CD14-positive monocyte (primary cell): ENCODE data around the gene IFRD2. TPM values are rescaled to one million over a fixed set of nuclear protein-coding genes. Genes with fewer than 3 reads are reported as not detected.

ENCODE experiments used
- DNase-seq, 3 donors: peaks; one replicate each; pipeline ENCODE4 v3.0.0-alpha.2; 2011 to 2022
- H2AFZ ChIP-seq: 2 replicates; pipeline ENCODE4 v1.6.0; 2012; ENCODE audit warnings: mild to moderate bottlenecking, low read depth, low read length, inconsistent platforms; ENCODE audit not compliant: insufficient read depth, poor library complexity, severe bottlenecking
- H3K27ac ChIP-seq, 2 donors: 1 replicate in 1 of 2; 2 replicates in 1 of 2; pipeline ENCODE4 v1.5.1; 2012 to 2013; ENCODE audit warnings: low read length in 2 of 2, control low read depth in 1 of 2, inconsistent platforms in 1 of 2, low read depth in 1 of 2, mild to moderate bottlenecking in 1 of 2
- H3K27me3 ChIP-seq, 2 donors: one replicate each; pipeline versions ENCODE4 v1.6.0 to v1.6.1; 2011 to 2013; ENCODE audit warnings: low read length in 2 of 2; ENCODE audit not compliant: control insufficient read depth in 2 of 2, insufficient read depth in 2 of 2
- H3K36me3 ChIP-seq, 2 donors: replicated peaks in 1 of 2; 1 replicate in 1 of 2; 2 replicates in 1 of 2; pipeline versions ENCODE4 v1.5.1 to v1.6.1; 2012 to 2013; ENCODE audit warnings: low read length in 2 of 2, control low read depth in 1 of 2, inconsistent platforms in 1 of 2, mild to moderate bottlenecking in 1 of 2; ENCODE audit not compliant: insufficient read depth in 2 of 2, control insufficient read depth in 1 of 2
- H3K4me1 ChIP-seq, 2 donors: 1 replicate in 1 of 2; 2 replicates in 1 of 2; pipeline versions ENCODE4 v1.5.1 to v1.6.1; 2012 to 2013; ENCODE audit warnings: low read length in 2 of 2, control low read depth in 1 of 2, inconsistent platforms in 1 of 2, mild to moderate bottlenecking in 1 of 2, moderate library complexity in 1 of 2; ENCODE audit not compliant: insufficient read depth in 2 of 2, control insufficient read depth in 1 of 2
- H3K4me2 ChIP-seq: replicated peaks from 2 replicates; pipeline ENCODE3; 2012; ENCODE audit warnings: low read length, moderate library complexity, mild to moderate bottlenecking; ENCODE audit not compliant: poor library complexity, severe bottlenecking; ENCODE audit errors: extremely low read depth
- H3K4me3 ChIP-seq, 3 experiments: fragments of 200-600 bp in 1 of 3; sonication (generic) in 1 of 3; replicated peaks in 1 of 3; 1 replicate in 2 of 3; 2 replicates in 1 of 3; pipeline ENCODE4 v1.5.1; 2011 to 2013; ENCODE audit warnings: low read length in 3 of 3, mild to moderate bottlenecking in 3 of 3, control low read depth in 2 of 3, low read depth in 2 of 3, inconsistent platforms in 1 of 3, moderate library complexity in 1 of 3
- H3K79me2 ChIP-seq: 2 replicates; pipeline ENCODE4 v1.6.0; 2012; ENCODE audit warnings: mild to moderate bottlenecking, control low read depth, inconsistent platforms, low read length, moderate library complexity; ENCODE audit not compliant: insufficient read depth
- H3K9ac ChIP-seq: 2 replicates; pipeline ENCODE4 v1.6.0; 2017; ENCODE audit warnings: low read length, mild to moderate bottlenecking; ENCODE audit not compliant: insufficient read depth, poor library complexity, severe bottlenecking
- H3K9me3 ChIP-seq, 2 donors: replicated peaks in 1 of 2; 1 replicate in 1 of 2; 2 replicates in 1 of 2; pipeline versions ENCODE4 v1.5.1 to v1.6.1; 2012 to 2013; ENCODE audit warnings: low read length in 2 of 2, control low read depth in 1 of 2; ENCODE audit not compliant: control insufficient read depth in 1 of 2, insufficient read depth in 1 of 2
- H4K20me1 ChIP-seq: 2 replicates; pipeline ENCODE4 v1.6.0; 2012; ENCODE audit warnings: mild to moderate bottlenecking, low read length, control low read depth, moderate library complexity; ENCODE audit not compliant: insufficient read depth
- H3K27ac Mint-ChIP-seq, 7 donors: one replicate each; pipeline ENCODE4 v1.8.0; 2020; ENCODE audit warnings: mild to moderate bottlenecking in 7 of 7, mixed read lengths in 7 of 7, moderate library complexity in 6 of 7, inconsistent platforms in 2 of 7
- H3K27me3 Mint-ChIP-seq, 3 donors: one replicate each; pipeline ENCODE4 v1.8.0; 2021 to 2022; ENCODE audit warnings: low read depth in 3 of 3, mild to moderate bottlenecking in 3 of 3, mixed read lengths in 3 of 3, moderate library complexity in 3 of 3, inconsistent platforms in 1 of 3
- H3K36me3 Mint-ChIP-seq, 2 donors: one replicate each; pipeline ENCODE4 v1.8.0; 2020; ENCODE audit warnings: mixed read lengths in 2 of 2, inconsistent platforms in 1 of 2, mild to moderate bottlenecking in 1 of 2
- H3K4me1 Mint-ChIP-seq: one replicate; pipeline ENCODE4 v1.8.0; 2020; ENCODE audit warnings: mild to moderate bottlenecking, mixed read lengths
- H3K4me3 Mint-ChIP-seq, 2 donors: one replicate each; pipeline ENCODE4 v1.8.0; 2020; ENCODE audit warnings: mild to moderate bottlenecking in 2 of 2, mixed read lengths in 2 of 2, moderate library complexity in 1 of 2
- H3K9me3 Mint-ChIP-seq, 7 donors: one replicate each; pipeline ENCODE4 v1.8.0; 2020 to 2022; ENCODE audit warnings: mixed read lengths in 7 of 7, mild to moderate bottlenecking in 6 of 7, moderate library complexity in 6 of 7, inconsistent platforms in 2 of 7
- WGBS: methylation state at CpG from one replicate; pipeline ENCODE4 v1.1.5; 2013; ENCODE audit warnings: missing lambda C conversion rate; ENCODE audit not compliant: insufficient coverage; 5-methylcytosine and 5-hydroxymethylcytosine counted together
- intact Hi-C, 2 donors: fragments of 100-400 bp; cut with micrococcal nuclease; formaldehyde crosslinking; loops; one replicate each; pipeline versions ENCODE4 v1.15.0 to v1.15.1; 2023
- polyA plus RNA-seq, 3 donors: library from polyadenylated mRNA; depleted of rRNA in 1 of 3; unstranded in 2 of 3; stranded (reverse) in 1 of 3; fragments of 300-500 nt in 2 of 3; fragments of >200 nt in 1 of 3; fragmentation: Illumina TruSeq in 2 of 3; gene quantifications; 1 replicate in 2 of 3; 2 replicates in 1 of 3; pipeline ENCODE4 v1.2.3, GENCODE V29; 2012 to 2021
- TF ChIP-seq, protein P1 (sequence below): fragments of 200-600 bp; IDR thresholded peaks from one replicate; pipeline ENCODE4 v1.8.0; 2022; ENCODE audit warnings: antibody characterized with exemption, mild to moderate bottlenecking

The IFRD2 gene
- polyA plus RNA-seq, 3 donors: 17.1 to 35.1 (median 23.3) TPM

DNA sequence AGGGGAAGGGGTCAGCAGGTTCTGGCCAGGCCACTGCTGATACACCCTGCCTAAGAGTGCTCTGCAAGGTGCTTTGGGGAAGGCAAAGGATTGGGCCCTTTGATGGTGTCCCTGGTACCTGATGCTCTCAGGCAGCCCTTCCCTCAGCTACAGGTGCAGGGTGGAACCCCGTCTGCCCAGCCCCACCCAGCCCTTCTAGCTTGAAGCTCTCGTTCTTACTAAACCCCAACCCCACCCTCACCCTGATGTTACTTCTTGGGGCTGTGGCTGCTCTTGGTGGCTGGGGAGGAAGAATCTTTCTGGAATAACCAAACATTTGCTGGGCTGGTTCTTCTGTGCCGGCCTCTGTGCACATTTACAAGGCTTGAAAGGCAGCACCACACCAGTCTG lies 49.9 kb downstream of the IFRD2 start:
- Histone ChIP-seq H3K27me3 (no peaks in the 10 kb centered on the region), H2AFZ (no peak overlapping the region), H3K27ac (peak overlapping the region; percentile 98 to 100), H3K36me3 (peaks cover 26 to 30% of the 10 kb centered on the region in 2 donors), H3K4me2 (peak overlapping the region; percentile 77), H3K4me3 (peak overlapping the region in 2 of 3 experiments; percentile 18 to 73), H3K9me3 (no peaks in the 10 kb centered on the region), H4K20me1 (peaks cover 92% of the 10 kb centered on the region), H3K79me2 (peaks cover 100% of the 10 kb centered on the region), H3K4me1 (peaks cover 92 to 94% of the 10 kb centered on the region in 2 donors), H3K9ac (peak overlapping the region; percentile 97)
- no peak for DNase-seq
- Mint-ChIP-seq H3K27ac (peak overlapping the region; percentile 96 to 98 (median 98)), H3K4me1 (peaks cover 89% of the 10 kb centered on the region), H3K36me3 (peaks cover 35 to 73% of the 10 kb centered on the region in 2 donors), H3K4me3 (peak overlapping the region; percentile 70 to 84), H3K9me3 (peaks cover 0 to 2% (median 0%) of the 10 kb centered on the region in 7 donors), H3K27me3 (peaks cover 0 to 3% (median 1%) of the 10 kb centered on the region in 3 donors)
- 0% methylated on average over 1 of the region's 3 CpGs for WGBS
- intact Hi-C loops: no loop called here
- TF ChIP-seq, protein P1, sequence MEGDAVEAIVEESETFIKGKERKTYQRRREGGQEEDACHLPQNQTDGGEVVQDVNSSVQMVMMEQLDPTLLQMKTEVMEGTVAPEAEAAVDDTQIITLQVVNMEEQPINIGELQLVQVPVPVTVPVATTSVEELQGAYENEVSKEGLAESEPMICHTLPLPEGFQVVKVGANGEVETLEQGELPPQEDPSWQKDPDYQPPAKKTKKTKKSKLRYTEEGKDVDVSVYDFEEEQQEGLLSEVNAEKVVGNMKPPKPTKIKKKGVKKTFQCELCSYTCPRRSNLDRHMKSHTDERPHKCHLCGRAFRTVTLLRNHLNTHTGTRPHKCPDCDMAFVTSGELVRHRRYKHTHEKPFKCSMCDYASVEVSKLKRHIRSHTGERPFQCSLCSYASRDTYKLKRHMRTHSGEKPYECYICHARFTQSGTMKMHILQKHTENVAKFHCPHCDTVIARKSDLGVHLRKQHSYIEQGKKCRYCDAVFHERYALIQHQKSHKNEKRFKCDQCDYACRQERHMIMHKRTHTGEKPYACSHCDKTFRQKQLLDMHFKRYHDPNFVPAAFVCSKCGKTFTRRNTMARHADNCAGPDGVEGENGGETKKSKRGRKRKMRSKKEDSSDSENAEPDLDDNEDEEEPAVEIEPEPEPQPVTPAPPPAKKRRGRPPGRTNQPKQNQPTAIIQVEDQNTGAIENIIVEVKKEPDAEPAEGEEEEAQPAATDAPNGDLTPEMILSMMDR: no peak

DNA sequence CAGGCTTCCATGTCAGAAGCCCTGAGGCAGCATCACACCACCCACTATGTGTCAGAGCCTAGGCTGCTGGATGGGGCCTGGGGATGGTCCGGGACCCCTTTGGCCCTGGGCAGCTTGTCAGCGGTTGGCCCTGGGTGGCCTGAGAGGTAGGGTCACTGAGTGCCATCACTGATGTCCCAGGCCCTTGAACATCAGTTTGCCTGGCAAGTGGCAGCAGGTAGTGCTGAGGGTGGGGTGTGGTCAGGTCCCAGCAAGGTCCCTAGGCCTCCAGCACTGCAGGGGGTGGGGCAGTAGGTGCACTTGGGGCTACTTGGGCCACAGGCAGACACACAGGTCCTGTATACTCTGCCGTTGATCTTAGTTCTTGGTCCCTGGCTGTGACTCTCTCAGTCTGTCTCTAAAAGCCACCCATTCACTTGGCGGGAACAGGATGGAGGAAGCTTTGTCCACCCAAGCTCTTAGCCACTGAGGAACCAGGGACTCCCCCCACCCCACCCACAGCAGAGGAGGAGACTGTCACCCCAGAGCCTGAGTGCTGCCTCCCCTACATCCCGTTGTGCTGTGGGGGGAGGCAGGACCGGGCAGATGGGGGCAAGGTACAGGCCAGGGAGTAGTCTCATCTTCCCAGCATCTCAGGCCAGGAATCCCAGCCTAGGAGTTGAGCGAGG lies 50.4 kb downstream of the IFRD2 start:
- Mint-ChIP-seq H3K4me3 (peak overlapping the region; percentile 66 to 84), H3K4me1 (peaks cover 84% of the 10 kb centered on the region), H3K9me3 (peaks cover 0 to 2% (median 0%) of the 10 kb centered on the region in 7 donors), H3K27ac (peak overlapping the region; percentile 96 to 98 (median 98)), H3K36me3 (peaks cover 33 to 73% of the 10 kb centered on the region in 2 donors), H3K27me3 (peaks cover 0 to 3% (median 1%) of the 10 kb centered on the region in 3 donors)
- WGBS: 0% methylated on average over 1 of the region's 7 CpGs
- Histone ChIP-seq H3K4me1 (peaks cover 86 to 89% of the 10 kb centered on the region in 2 donors), H4K20me1 (peaks cover 92% of the 10 kb centered on the region), H3K4me3 (peak overlapping the region in 2 of 3 experiments; percentile 18 to 73), H3K27me3 (no peaks in the 10 kb centered on the region), H3K79me2 (peaks cover 100% of the 10 kb centered on the region), H3K36me3 (peaks cover 22 to 25% of the 10 kb centered on the region in 2 donors), H3K9ac (peak overlapping the region; percentile 97), H3K9me3 (no peaks in the 10 kb centered on the region), H2AFZ (no peak overlapping the region), H3K27ac (peak overlapping the region; percentile 98 to 100), H3K4me2 (peak overlapping the region; percentile 77)
- no peak for DNase-seq
- TF ChIP-seq, protein P1: no peak
- intact Hi-C loops: no loop called here
